GM23338 (cell line): ENCODE results near the gene POC1B. TPM values are rescaled to one million over a fixed set of nuclear protein-coding genes. Genes with fewer than 3 reads are reported as not detected.

Source experiments
- ATAC-seq: fragments of 200-7000 bp; cut with Tn5 transposase; 3 replicates; pipeline ENCODE4 v1.9.1; 2020
- DNase-seq: peaks from one replicate; pipeline ENCODE4 v3.0.0-alpha.2; 2015; ENCODE audit warnings: low spot score
- H2AFZ ChIP-seq: fragments of 200-600 bp; sonication (generic); 2 replicates; pipeline ENCODE4 v1.8.0; 2016; ENCODE audit warnings: antibody characterized with exemption, mild to moderate bottlenecking, moderate library complexity
- H3F3A ChIP-seq: fragments of 200-600 bp; sonication (generic); replicated peaks from 2 replicates; pipeline ENCODE4 v1.8.0; 2017; ENCODE audit warnings: antibody characterized with exemption, mixed run types, low read depth
- H3K27ac ChIP-seq: fragments of 200-600 bp; sonication (generic); 2 replicates; pipeline ENCODE4 v1.6.1; 2016; ENCODE audit warnings: low read depth
- H3K27me3 ChIP-seq: fragments of 200-600 bp; sonication (generic); 2 replicates; pipeline ENCODE4 v1.8.0; 2016; ENCODE audit warnings: mild to moderate bottlenecking, mixed run types, moderate library complexity; ENCODE audit not compliant: insufficient read depth
- H3K36me3 ChIP-seq: fragments of 200-600 bp; sonication (generic); 2 replicates; pipeline ENCODE4 v1.8.0; 2016; ENCODE audit warnings: mild to moderate bottlenecking; ENCODE audit not compliant: insufficient read depth
- H3K4me1 ChIP-seq: fragments of 200-600 bp; sonication (generic); 2 replicates; pipeline ENCODE4 v1.8.0; 2016; ENCODE audit warnings: mild to moderate bottlenecking, moderate library complexity; ENCODE audit not compliant: insufficient read depth
- H3K4me2 ChIP-seq: fragments of 200-600 bp; sonication (generic); 2 replicates; pipeline ENCODE4 v1.7.1; 2017; ENCODE audit warnings: mixed run types
- H3K4me3 ChIP-seq: fragments of 200-600 bp; sonication (generic); 2 replicates; pipeline ENCODE4 v1.6.1; 2016; ENCODE audit warnings: mixed run types
- H3K79me2 ChIP-seq: fragments of 200-600 bp; sonication (generic); replicated peaks from 2 replicates; pipeline ENCODE4 v1.8.0; 2017; ENCODE audit warnings: mild to moderate bottlenecking; ENCODE audit not compliant: insufficient read depth
- H3K9me2 ChIP-seq: fragments of 200-600 bp; sonication (generic); 2 replicates; pipeline ENCODE4 v1.8.0; 2017; ENCODE audit not compliant: insufficient read depth
- H4K20me1 ChIP-seq: fragments of 200-600 bp; sonication (generic); replicated peaks from 2 replicates; pipeline ENCODE4 v1.8.0; 2017; ENCODE audit warnings: mild to moderate bottlenecking; ENCODE audit not compliant: insufficient read depth
- H3K27ac Mint-ChIP-seq: 2 replicates; pipeline ENCODE4 v1.8.0; 2020; ENCODE audit warnings: inconsistent platforms, mild to moderate bottlenecking, moderate library complexity, mixed read lengths
- H3K27me3 Mint-ChIP-seq: 3 replicates; pipeline ENCODE4 v1.8.0; 2022; ENCODE audit warnings: low read depth, mild to moderate bottlenecking, moderate library complexity, mixed read lengths, inconsistent platforms; ENCODE audit not compliant: insufficient read depth, poor library complexity
- H3K36me3 Mint-ChIP-seq: 3 replicates; pipeline ENCODE4 v1.8.0; 2021; ENCODE audit warnings: low read depth, mild to moderate bottlenecking, inconsistent platforms, moderate library complexity, mixed read lengths
- H3K4me1 Mint-ChIP-seq: 3 replicates; pipeline ENCODE4 v1.8.0; 2020; ENCODE audit warnings: mild to moderate bottlenecking, inconsistent platforms, mixed read lengths
- H3K4me3 Mint-ChIP-seq: 3 replicates; pipeline ENCODE4 v1.8.0; 2021; ENCODE audit warnings: moderate library complexity, mild to moderate bottlenecking, inconsistent platforms, mixed read lengths
- H3K9me3 Mint-ChIP-seq: 3 replicates; pipeline ENCODE4 v1.8.0; 2020; ENCODE audit warnings: moderate library complexity, mild to moderate bottlenecking, inconsistent platforms, mixed read lengths
- CREB1 ChIP-seq: fragments of 250-450 bp; sonication (Bioruptor Pico); IDR thresholded peaks from 2 replicates; pipeline ENCODE4 v1.5.0; 2020; ENCODE audit warnings: low read depth, mild to moderate bottlenecking, moderate library complexity
- EZH2 ChIP-seq: fragments of 200-600 bp; sonication (generic); IDR thresholded peaks from one replicate; pipeline ENCODE4 v1.8.0; 2017; ENCODE audit warnings: antibody characterized with exemption, mild to moderate bottlenecking, low read depth; ENCODE audit not compliant: unreplicated experiment
- EZH2phosphoT487 ChIP-seq: fragments of 200-600 bp; sonication (generic); IDR thresholded peaks from one replicate; pipeline ENCODE4 v1.8.1; 2018; ENCODE audit warnings: antibody characterized with exemption; ENCODE audit not compliant: unreplicated experiment
- JUNB ChIP-seq: IDR thresholded peaks from one replicate; pipeline ENCODE4 v1.6.1; 2016; ENCODE audit warnings: antibody characterized with exemption; ENCODE audit not compliant: unreplicated experiment
- NANOG ChIP-seq: IDR thresholded peaks from 2 replicates; pipeline ENCODE4 v1.6.1; 2016; ENCODE audit warnings: antibody characterized with exemption, borderline replicate concordance
- POLR2AphosphoS5 ChIP-seq: IDR thresholded peaks from 2 replicates; pipeline ENCODE4 v1.6.1; 2016; ENCODE audit warnings: antibody characterized with exemption, low read depth
- STAT1 ChIP-seq: IDR thresholded peaks from one replicate; pipeline ENCODE4 v1.6.1; 2016; ENCODE audit warnings: antibody characterized with exemption; ENCODE audit not compliant: unreplicated experiment
- ZNF114 ChIP-seq: fragments of 250-450 bp; sonication (Bioruptor Pico); IDR thresholded peaks from 2 replicates; pipeline ENCODE4 v1.5.0; 2020; ENCODE audit warnings: mild to moderate bottlenecking, moderate library complexity
- ZNF331 ChIP-seq: fragments of 250-450 bp; sonication (Bioruptor Pico); IDR thresholded peaks from 2 replicates; pipeline ENCODE4 v1.5.0; 2020; ENCODE audit warnings: low read depth, mild to moderate bottlenecking, moderate library complexity
- polyA plus RNA-seq: library from polyadenylated mRNA; unstranded; fragments of >200 nt; fragmentation: Nextera tagmentation; extraction: Ambion mirVana; gene quantifications from 2 replicates; pipeline ENCODE4 v1.2.1, GENCODE V29; 2016
- total RNA-seq: library from RNA; depleted of rRNA; stranded (reverse); fragments of >200 nt; shearing (Covaris generic); gene quantifications from 2 replicates; pipeline ENCODE4 v1.2.3, GENCODE V29; 2014
- TF ChIP-seq, protein P1 (sequence below): IDR thresholded peaks from 2 replicates; pipeline ENCODE4 v1.6.1; 2016; ENCODE audit warnings: antibody characterized with exemption
- TF ChIP-seq, protein P2 (sequence below): fragments of 250-450 bp; sonication (Bioruptor Pico); IDR thresholded peaks from 2 replicates; pipeline ENCODE4 v1.5.0; 2020; ENCODE audit warnings: mild to moderate bottlenecking, moderate library complexity
- TF ChIP-seq, protein P3 (sequence below): IDR thresholded peaks from one replicate; pipeline ENCODE4 v1.6.1; 2018; ENCODE audit warnings: antibody characterized with exemption; ENCODE audit not compliant: unreplicated experiment
- TF ChIP-seq, protein P4 (sequence below), 2 experiments: fragments of 200-600 bp in 1 of 2; sonication (generic) in 1 of 2; conservative IDR thresholded peaks; 2 replicates each; pipeline versions ENCODE4 v1.5.1 to v1.6.1; 2016 to 2017; ENCODE audit warnings: antibody characterized with exemption in 2 of 2, low read depth in 2 of 2, mild to moderate bottlenecking in 2 of 2, moderate library complexity in 1 of 2

The POC1B gene
- total and polyA plus RNA-seq, 2 experiments from 2014 or later: 11.8 to 17.5 TPM

DNA sequence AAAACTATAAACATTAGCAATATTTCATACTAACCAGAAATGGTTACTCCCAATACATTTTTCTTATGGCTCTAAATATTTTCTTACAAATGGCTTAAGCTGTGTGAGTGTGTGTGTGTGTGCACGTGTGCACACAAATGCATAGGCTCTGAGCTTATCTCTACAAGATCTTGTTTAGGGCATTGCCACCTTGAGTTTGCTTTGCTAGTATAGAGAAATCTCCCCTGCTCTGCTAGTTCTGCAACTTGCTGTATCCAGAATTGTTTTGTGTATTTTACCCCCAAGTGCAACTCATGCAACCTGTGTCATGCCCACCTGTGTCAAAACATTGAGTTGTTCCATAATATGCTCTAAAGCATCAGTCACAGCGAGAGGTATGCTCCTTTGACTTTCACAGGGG is 101.0 kb downstream of the POC1B start:
- H3K36me3 ChIP-seq: no peaks in the 10 kb centered on the region
- Mint-ChIP-seq H3K9me3 (no peaks in the 10 kb centered on the region), H3K4me1 (0 out of 3 replicates have a peak, but pooled peaks cover 2% of the 10 kb centered on the region), H3K27ac (no peak overlapping the region), H3K27me3 (no peaks in the 10 kb centered on the region), H3K4me3 (no peak overlapping the region), H3K36me3 (no peaks in the 10 kb centered on the region)
- H3K4me2 ChIP-seq: no peak overlapping the region
- ATAC-seq: no peak
- TF ChIP-seq NANOG: no peak
- TF ChIP-seq JUNB: no peak
- TF ChIP-seq, protein P1, sequence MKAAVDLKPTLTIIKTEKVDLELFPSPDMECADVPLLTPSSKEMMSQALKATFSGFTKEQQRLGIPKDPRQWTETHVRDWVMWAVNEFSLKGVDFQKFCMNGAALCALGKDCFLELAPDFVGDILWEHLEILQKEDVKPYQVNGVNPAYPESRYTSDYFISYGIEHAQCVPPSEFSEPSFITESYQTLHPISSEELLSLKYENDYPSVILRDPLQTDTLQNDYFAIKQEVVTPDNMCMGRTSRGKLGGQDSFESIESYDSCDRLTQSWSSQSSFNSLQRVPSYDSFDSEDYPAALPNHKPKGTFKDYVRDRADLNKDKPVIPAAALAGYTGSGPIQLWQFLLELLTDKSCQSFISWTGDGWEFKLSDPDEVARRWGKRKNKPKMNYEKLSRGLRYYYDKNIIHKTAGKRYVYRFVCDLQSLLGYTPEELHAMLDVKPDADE: no peak
- TF ChIP-seq, protein P2, sequence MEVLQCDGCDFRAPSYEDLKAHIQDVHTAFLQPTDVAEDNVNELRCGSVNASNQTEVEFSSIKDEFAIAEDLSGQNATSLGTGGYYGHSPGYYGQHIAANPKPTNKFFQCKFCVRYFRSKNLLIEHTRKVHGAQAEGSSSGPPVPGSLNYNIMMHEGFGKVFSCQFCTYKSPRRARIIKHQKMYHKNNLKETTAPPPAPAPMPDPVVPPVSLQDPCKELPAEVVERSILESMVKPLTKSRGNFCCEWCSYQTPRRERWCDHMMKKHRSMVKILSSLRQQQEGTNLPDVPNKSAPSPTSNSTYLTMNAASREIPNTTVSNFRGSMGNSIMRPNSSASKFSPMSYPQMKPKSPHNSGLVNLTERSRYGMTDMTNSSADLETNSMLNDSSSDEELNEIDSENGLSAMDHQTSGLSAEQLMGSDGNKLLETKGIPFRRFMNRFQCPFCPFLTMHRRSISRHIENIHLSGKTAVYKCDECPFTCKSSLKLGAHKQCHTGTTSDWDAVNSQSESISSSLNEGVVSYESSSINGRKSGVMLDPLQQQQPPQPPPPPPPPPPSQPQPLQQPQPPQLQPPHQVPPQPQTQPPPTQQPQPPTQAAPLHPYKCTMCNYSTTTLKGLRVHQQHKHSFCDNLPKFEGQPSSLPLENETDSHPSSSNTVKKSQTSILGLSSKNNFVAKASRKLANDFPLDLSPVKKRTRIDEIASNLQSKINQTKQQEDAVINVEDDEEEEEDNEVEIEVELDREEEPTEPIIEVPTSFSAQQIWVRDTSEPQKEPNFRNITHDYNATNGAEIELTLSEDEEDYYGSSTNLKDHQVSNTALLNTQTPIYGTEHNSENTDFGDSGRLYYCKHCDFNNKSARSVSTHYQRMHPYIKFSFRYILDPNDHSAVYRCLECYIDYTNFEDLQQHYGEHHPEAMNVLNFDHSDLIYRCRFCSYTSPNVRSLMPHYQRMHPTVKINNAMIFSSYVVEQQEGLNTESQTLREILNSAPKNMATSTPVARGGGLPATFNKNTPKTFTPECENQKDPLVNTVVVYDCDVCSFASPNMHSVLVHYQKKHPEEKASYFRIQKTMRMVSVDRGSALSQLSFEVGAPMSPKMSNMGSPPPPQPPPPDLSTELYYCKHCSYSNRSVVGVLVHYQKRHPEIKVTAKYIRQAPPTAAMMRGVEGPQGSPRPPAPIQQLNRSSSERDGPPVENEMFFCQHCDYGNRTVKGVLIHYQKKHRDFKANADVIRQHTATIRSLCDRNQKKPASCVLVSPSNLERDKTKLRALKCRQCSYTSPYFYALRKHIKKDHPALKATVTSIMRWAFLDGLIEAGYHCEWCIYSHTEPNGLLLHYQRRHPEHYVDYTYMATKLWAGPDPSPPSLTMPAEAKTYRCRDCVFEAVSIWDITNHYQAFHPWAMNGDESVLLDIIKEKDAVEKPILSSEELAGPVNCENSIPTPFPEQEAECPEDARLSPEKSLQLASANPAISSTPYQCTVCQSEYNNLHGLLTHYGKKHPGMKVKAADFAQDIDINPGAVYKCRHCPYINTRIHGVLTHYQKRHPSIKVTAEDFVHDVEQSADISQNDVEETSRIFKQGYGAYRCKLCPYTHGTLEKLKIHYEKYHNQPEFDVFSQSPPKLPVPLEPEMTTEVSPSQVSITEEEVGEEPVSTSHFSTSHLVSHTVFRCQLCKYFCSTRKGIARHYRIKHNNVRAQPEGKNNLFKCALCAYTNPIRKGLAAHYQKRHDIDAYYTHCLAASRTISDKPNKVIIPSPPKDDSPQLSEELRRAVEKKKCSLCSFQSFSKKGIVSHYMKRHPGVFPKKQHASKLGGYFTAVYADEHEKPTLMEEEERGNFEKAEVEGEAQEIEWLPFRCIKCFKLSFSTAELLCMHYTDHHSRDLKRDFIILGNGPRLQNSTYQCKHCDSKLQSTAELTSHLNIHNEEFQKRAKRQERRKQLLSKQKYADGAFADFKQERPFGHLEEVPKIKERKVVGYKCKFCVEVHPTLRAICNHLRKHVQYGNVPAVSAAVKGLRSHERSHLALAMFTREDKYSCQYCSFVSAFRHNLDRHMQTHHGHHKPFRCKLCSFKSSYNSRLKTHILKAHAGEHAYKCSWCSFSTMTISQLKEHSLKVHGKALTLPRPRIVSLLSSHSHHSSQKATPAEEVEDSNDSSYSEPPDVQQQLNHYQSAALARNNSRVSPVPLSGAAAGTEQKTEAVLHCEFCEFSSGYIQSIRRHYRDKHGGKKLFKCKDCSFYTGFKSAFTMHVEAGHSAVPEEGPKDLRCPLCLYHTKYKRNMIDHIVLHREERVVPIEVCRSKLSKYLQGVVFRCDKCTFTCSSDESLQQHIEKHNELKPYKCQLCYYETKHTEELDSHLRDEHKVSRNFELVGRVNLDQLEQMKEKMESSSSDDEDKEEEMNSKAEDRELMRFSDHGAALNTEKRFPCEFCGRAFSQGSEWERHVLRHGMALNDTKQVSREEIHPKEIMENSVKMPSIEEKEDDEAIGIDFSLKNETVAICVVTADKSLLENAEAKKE: no peak
- no peak for TF ChIP-seq POLR2AphosphoS5
- no peak for TF ChIP-seq CREB1
- TF ChIP-seq EZH2: no peak
- TF ChIP-seq STAT1: no peak
- TF ChIP-seq EZH2phosphoT487: no peak
- TF ChIP-seq, protein P3, sequence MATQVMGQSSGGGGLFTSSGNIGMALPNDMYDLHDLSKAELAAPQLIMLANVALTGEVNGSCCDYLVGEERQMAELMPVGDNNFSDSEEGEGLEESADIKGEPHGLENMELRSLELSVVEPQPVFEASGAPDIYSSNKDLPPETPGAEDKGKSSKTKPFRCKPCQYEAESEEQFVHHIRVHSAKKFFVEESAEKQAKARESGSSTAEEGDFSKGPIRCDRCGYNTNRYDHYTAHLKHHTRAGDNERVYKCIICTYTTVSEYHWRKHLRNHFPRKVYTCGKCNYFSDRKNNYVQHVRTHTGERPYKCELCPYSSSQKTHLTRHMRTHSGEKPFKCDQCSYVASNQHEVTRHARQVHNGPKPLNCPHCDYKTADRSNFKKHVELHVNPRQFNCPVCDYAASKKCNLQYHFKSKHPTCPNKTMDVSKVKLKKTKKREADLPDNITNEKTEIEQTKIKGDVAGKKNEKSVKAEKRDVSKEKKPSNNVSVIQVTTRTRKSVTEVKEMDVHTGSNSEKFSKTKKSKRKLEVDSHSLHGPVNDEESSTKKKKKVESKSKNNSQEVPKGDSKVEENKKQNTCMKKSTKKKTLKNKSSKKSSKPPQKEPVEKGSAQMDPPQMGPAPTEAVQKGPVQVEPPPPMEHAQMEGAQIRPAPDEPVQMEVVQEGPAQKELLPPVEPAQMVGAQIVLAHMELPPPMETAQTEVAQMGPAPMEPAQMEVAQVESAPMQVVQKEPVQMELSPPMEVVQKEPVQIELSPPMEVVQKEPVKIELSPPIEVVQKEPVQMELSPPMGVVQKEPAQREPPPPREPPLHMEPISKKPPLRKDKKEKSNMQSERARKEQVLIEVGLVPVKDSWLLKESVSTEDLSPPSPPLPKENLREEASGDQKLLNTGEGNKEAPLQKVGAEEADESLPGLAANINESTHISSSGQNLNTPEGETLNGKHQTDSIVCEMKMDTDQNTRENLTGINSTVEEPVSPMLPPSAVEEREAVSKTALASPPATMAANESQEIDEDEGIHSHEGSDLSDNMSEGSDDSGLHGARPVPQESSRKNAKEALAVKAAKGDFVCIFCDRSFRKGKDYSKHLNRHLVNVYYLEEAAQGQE: no peak
- TF ChIP-seq ZNF114 (CRISPR knock-in tag): no peak
- TF ChIP-seq, protein P4, sequence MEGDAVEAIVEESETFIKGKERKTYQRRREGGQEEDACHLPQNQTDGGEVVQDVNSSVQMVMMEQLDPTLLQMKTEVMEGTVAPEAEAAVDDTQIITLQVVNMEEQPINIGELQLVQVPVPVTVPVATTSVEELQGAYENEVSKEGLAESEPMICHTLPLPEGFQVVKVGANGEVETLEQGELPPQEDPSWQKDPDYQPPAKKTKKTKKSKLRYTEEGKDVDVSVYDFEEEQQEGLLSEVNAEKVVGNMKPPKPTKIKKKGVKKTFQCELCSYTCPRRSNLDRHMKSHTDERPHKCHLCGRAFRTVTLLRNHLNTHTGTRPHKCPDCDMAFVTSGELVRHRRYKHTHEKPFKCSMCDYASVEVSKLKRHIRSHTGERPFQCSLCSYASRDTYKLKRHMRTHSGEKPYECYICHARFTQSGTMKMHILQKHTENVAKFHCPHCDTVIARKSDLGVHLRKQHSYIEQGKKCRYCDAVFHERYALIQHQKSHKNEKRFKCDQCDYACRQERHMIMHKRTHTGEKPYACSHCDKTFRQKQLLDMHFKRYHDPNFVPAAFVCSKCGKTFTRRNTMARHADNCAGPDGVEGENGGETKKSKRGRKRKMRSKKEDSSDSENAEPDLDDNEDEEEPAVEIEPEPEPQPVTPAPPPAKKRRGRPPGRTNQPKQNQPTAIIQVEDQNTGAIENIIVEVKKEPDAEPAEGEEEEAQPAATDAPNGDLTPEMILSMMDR (conservative IDR thresholded peaks at IDR 0.05; ENCODE audit: low read depth in 2 of 2): no peak
- TF ChIP-seq ZNF331 (CRISPR knock-in tag): no peak
- no peaks in the 10 kb centered on the region for H3K79me2 ChIP-seq
- no peaks in the 10 kb centered on the region for H4K20me1 ChIP-seq
- H3K4me3 ChIP-seq: no peak overlapping the region
- no peak overlapping the region for H3K27ac ChIP-seq
- no peaks in the 10 kb centered on the region for H3K4me1 ChIP-seq
- DNase-seq: no peak
- H3F3A ChIP-seq: no peaks in the 10 kb centered on the region
- H3K27me3 ChIP-seq: no peaks in the 10 kb centered on the region
- H2AFZ ChIP-seq: no peak overlapping the region
- 0 out of 2 replicates have a peak, but pooled peaks cover 3% of the 10 kb centered on the region for H3K9me2 ChIP-seq
